Left ventricle myocardium superior (tissue), 1 donor: ENCODE results near the gene CEP41. TPM values are rescaled to one million over a fixed set of nuclear protein-coding genes. Genes with fewer than 3 reads are reported as not detected.

Source experiments
- ATAC-seq: fragments of 200-7000 bp; cut with Tn5 transposase; one replicate; pipeline ENCODE4 v1.9.1; 2020; ENCODE audit warnings: mild to moderate bottlenecking, moderate library complexity
- DNase-seq: peaks from one replicate; pipeline ENCODE4 v3.0.0-alpha.2; 2020
- intact Hi-C: fragments of 100-400 bp; cut with micrococcal nuclease; formaldehyde crosslinking; loops from one replicate; pipeline ENCODE4 v1.11.0; 2022
- total RNA-seq: library from RNA; stranded (reverse); fragmentation: NEBNext Ultra II Directional; extraction: Animal tissue kit (Norgen Biotek cat#: 25700); gene quantifications from one replicate; pipeline ENCODE4 v1.2.1, GENCODE V29; 2021
- donor health status: DM: no; HTN: yes; CAD: no; lungs with severe emphysema.

Gene CEP41
- total RNA-seq, 1 donor from 2014 or later = 4.9 TPM

GRCh38 chr7:130396109-130396508 is 44.7 kb downstream of the CEP41 start:
- DNase-seq = no peak

GRCh38 chr7:130395421-130395820 is 45.4 kb downstream of the CEP41 start:
- intact Hi-C loops = no loop called here
- ATAC-seq (no peak), DNase-seq (no peak)

More at GRCh38 chr7:130396109-130396508, 44.7 kb downstream of the CEP41 start:
- ATAC-seq = no peak
- intact Hi-C loops = no loop called here

DNA sequence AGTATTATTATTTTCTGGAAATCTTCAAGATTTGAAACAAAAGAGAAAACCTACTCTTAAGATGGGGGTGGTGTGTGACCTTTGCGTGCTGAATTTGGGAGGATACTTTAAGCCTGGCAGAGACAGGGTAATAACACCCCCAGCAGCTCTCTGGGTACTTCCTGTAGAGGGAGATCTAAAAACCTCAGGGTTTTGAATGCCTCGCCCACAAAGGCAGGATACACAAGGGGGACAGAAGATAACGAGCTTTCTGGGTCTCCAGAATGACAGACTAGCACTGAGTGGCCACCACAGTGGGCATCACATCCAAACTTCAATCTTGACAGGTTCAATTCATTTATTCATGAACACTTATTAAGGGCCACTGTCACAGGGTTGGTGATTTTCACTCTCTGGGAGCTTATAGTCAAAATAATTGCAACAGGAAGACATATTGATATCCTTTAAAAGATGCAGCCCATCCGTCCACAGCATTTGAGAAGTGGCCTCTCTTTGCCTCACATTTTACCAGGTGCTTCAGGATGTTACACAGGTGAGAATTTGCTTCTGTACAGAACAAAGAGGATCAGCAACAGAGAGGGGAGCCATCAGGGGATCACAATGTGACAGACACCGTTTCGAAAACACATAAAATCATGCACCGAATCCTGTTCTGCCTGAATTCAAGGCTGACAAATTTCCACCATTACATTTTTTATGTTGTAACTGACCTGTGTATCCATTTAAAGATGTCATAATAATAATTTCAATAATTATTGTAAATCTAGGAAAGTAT is 46.2 kb downstream of the CEP41 start:
- no peak for ATAC-seq
- no peak for DNase-seq
- intact Hi-C loops = no loop called here

DNA sequence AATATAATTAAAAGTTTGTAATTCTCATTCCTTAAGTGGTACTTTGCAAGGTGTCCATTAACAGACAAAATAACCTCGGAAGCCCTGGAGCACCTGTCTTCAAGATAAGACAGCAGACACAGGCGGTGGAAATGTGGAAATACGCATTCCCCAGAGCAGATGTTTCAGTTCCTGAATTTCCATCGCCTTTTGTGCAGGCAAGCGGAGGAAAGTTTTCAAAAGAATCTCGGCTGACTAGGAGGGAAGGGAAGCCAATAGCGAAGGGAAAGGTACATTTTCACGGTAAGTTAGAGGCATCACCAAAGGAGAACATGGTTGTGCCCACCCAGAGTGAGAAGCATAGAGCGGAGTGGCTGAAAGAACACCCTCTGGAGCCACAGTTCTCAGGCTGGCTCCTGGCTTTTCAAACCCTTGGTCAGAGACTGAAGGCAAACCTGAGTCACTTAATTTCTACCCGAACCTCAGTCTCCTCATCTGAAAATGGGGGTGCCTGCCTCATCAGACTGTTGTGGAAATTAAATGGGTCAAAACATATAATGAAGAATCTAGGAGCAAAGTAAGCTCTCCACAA is 46.9 kb downstream of the CEP41 start:
- intact Hi-C loops = no loop called here
- DNase-seq (no peak), ATAC-seq (no peak)

- peak; percentile 73 for ATAC-seq
- intact Hi-C loops = no loop called here
- DNase-seq = no peak
Observed at GRCh38 chr7:130393101-130393561, 47.7 kb downstream of the CEP41 start.

- ATAC-seq (no peak), DNase-seq (no peak)
- intact Hi-C loops = no loop called here
Observed at GRCh38 chr7:130390486-130390885, 50.3 kb downstream of the CEP41 start.

DNA sequence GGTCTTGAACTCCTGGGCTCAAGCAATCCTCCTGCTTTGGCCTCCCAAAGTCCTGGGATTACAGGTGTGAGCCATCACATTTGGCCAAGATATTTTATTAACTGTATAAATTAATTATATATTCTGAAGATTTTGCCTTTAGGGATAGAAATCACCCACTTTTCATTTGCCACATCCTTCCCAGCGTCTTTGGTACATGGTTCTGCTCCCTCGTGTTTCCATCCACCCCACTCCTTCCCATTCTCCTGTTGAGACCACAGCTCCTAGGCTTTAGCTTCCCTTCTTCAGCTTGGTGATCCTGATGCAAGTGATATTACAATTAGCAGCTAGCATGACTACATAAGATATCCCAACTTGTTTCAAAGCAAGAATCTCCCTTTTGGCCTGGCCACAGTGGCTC is 52.1 kb downstream of the CEP41 start:
- DNase-seq = no peak
- intact Hi-C loops = no loop called here
- ATAC-seq = no peak

DNA sequence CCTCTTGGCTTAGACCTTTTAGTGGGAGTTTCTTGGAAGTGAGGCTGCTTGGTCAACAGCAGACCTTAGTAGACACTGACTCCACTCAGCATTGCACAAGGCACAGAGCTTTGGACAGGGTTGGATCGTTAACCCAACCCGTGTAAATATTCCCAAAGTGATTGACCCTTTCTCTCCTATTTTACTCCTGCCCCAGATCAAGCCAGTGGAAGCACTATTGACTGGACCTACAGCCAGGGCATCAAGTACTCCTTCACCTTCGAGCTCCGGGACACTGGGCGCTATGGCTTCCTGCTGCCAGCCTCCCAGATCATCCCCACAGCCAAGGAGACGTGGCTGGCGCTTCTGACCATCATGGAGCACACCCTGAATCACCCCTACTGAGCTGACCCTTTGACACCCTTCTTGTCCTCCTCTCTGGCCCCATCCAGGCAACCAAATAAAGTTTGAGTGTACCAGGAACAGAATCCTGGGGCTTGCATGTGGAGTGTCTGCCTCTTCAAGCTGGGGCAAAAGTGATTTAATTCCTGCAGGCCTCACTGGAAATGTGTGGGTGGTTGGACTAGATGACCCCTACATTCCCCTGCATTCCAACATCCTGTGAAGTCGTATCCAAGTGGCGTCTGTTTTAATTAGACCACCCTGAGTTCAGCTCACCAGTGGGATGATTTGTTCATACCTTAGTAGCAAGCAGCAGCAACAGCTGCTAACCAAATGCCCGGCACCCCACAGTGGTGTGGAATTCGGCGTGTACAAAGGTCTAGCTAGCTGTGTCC is 53.0 kb downstream of the CEP41 start:
- DNase-seq = no peak
- intact Hi-C loops = no loop called here
- no peak for ATAC-seq

DNA sequence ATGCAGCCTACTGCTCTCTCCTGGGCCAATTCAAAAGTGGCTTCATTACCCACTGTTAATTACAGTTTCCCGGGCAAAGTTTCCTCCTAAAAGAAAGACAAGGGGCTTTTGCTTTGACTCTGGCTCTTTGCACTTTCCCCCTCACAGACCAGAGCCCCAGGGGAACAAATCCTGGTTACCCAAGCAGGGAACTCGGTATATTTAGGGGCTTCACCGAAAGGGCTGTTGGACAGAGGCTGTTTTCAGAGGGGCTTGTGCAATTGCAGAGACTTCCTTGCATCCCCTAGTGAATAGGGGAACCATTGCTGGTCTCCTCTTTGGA is 53.5 kb downstream of the CEP41 start:
- intact Hi-C loops = no loop called here

DNA sequence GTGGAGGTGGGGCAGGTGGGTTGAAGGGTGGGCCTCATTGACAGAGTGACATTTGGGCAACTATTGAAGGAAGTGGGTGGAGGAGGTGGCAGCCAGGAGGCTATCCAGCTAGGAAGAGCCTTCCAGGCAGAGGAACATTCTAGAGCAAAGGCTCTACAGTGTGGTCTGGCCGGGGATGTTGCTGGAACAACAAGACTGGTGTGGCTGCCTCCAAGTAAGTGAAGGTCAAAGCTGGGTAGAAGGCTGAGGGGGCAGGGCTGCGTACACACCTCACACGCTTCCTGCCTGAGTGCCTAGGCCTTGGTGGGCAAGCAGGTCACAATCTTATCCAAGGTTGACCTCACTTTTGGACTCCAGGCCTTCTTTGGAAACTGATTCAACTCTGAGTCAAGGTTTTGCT is 53.9 kb downstream of the CEP41 start:
- ATAC-seq = no peak
- no peak for DNase-seq
- intact Hi-C loops = no loop called here

More for the DNA sequence above, 53.5 kb downstream of the CEP41 start:
- ATAC-seq (no peak), DNase-seq (no peak)

DNA sequence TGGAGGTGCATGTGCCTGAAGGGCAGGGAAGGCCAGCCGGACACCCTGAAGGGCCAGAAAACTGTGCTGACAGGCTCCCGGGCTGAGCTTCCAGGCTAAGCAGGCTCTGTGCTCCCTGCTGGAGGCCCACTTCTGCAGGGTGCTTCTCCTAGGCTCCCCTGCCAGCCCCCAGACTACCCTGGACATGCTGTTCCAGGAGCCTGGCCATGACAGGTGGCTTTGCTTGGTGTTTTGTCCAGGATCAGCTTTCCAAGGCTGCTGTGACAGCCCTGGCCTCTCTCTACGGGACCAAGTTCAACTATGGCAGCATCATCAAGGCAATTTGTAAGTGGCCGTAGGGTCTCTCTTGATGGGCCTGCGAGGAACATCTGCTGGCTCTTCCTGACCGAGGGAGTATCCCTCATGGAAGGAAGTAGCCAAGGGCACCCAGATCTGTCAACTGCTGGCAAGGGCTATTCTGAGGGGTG is 55.2 kb downstream of the CEP41 start:
- ATAC-seq (no peak), DNase-seq (no peak)
- intact Hi-C loops = no loop called here

DNA sequence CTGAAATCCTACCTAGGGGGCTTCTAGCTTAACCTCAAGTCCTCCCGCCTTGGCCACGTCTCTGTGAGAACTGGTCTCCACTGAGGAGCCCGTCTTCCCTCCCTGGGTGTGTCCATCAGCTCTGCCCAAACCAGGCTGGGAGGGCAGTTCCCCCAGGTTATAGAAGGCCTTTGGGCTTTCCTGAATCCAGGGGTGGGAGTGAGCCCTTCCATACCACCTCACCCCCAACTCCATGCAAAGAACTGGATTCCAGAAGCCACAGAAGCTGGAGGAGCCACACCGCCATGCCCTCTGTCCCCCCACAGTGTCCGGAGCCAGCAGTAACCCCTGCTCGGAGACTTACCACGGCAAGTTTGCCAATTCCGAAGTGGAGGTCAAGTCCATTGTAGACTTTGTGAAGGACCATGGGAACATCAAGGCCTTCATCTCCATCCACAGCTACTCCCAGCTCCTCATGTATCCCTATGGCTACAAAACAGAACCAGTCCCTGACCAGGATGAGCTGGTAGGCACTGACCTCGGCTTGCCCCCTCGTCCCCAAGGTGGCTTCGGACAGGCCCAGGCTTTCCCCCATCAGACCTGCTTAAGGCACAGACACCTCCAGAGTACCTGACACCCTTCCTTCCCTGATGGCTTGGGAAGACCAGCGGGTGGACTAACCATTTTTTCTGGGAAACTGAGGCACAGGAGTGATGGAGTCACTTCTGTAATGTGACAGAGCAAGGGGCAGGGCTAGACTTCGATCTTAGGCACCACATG is 55.8 kb downstream of the CEP41 start:
- intact Hi-C loops = no loop called here
- DNase-seq = no peak
- ATAC-seq = no peak

DNA sequence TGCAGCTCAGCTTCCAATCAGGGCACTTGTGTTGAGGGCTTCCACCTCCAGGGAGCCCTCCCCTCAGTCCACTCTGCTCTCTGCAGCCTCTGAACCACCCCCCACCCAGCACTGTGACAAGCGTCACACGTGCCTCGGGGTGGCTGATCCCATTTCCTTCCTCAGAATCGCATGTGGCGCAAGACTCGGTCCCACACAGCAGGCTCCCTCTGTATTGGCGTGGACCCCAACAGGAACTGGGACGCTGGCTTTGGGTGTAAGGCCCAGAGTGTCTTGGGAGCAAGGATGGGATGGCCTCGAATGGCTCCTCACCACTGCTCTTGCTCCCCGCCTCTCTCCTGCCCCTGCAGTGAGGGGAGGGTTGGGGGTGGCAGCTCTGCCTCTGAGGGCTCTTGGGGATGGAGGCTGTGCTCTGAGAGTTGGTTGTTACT is 56.4 kb downstream of the CEP41 start:
- intact Hi-C loops = no loop called here
- DNase-seq (no peak), ATAC-seq (no peak)

GRCh38 chr7:130383187-130383980 is 57.4 kb downstream of the CEP41 start:
- intact Hi-C loops = no loop called here
- DNase-seq = no peak
- no peak for ATAC-seq

DNA sequence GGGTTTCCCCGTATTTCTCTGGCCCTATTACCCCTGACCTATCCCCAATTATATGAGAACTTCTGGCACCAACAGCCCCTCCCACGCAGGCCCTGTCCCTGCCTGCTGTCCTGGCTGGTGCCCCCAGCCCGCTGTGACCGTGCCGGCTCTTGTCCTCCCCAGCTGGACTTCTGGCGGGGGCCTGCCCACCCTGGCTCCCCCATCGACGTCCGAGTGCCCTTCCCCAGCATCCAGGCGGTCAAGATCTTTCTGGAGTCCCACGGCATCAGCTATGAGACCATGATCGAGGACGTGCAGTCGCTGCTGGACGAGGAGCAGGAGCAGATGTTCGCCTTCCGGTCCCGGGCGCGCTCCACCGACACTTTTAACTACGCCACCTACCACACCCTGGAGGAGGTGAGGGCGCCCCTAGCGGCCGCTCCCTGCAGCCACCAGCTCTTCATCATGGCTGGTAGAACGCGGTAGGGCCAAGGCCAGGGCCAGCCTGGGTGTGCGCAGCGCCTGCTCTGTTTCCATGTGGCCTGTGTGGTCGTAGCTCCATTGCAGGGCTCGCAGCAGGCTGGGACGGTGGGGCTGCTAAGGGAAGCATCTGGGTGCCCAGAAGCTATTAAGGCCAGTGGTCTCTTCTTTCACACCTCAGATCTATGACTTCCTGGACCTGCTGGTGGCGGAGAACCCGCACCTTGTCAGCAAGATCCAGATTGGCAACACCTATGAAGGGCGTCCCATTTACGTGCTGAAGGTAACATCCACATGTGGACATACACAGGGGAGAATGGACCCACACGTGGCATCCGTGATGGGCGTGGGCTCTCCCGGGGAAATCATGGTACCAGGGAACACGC is 59.1 kb downstream of the CEP41 start:
- intact Hi-C loops = no loop called here
- no peak for DNase-seq
- ATAC-seq = no peak

DNA sequence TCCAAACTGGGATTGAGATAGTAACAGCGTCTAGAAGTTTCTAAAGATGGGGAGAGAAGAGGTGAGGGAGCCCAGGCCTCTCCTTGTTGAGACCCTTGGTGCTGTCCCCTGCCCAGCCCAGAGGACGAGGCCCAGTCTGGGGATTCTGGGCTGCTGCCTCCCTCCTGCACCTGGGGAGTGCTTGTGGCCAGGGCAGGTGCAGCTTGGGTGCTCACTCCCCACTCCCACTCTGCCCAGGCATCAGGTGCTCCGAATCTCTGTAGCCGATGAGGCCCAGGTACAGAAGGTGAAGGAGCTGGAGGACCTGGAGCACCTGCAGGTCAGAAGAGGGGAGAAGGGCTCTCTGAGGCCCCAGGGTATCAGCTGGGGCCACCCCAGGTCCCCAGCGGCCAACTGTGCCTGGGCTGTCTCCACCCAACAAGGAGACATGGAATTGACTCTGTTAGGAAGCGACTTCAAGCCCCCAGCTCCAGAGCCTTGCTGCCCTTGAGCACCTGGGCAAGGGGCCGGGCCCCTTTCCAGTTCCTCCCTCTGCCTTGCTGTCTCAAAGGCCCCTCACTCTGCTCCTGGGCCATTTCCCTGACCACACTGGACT is 59.9 kb downstream of the CEP41 start:
- intact Hi-C loops = no loop called here
- DNase-seq (no peak), ATAC-seq (no peak)
